HepG2 (cell line): ENCODE results near the gene MVK. TPM values are rescaled to one million over a fixed set of nuclear protein-coding genes. Genes with fewer than 3 reads are reported as not detected.
A peak's percentile ranks its signal among the peaks of the same experiment; 100 is the strongest.

Experiments
- DNMT1 ChIP-seq: sonication (generic); formaldehyde crosslinking; IDR thresholded peaks from 2 replicates; pipeline ENCODE4 v1.5.1; 2020; ENCODE audit warnings: mild to moderate bottlenecking, missing genetic modification reagents
- ELF3 ChIP-seq: IDR thresholded peaks from 2 replicates; pipeline ENCODE4 v1.6.1; 2016; ENCODE audit warnings: missing genetic modification reagents, missing compliant biosample characterization
- FLYWCH1 ChIP-seq: sonication (generic); formaldehyde crosslinking; IDR thresholded peaks from 2 replicates; pipeline ENCODE4 v1.8.1; 2023; ENCODE audit warnings: mild to moderate bottlenecking, missing genetic modification reagents
- FOXO4 ChIP-seq: sonication (generic); formaldehyde crosslinking; conservative IDR thresholded peaks from 2 replicates; pipeline ENCODE4 v1.8.1; 2023; ENCODE audit warnings: missing genetic modification reagents
- GLI4 ChIP-seq: sonication (generic); formaldehyde crosslinking; IDR thresholded peaks from 2 replicates; pipeline ENCODE4 v1.5.1; 2020; ENCODE audit warnings: missing genetic modification reagents, mild to moderate bottlenecking, moderate library complexity, borderline replicate concordance
- HCFC1 ChIP-seq: fragments of 150-350 bp; IDR thresholded peaks from 2 replicates; pipeline ENCODE4 v1.6.1; 2014; ENCODE audit warnings: low read depth, low read length
- KLF15 ChIP-seq: sonication (generic); formaldehyde crosslinking; IDR thresholded peaks from 2 replicates; pipeline ENCODE4 v1.8.1; 2023; ENCODE audit warnings: borderline replicate concordance, mild to moderate bottlenecking, inconsistent platforms, missing genetic modification reagents, mixed read lengths
- KLF16 ChIP-seq, 2 experiments: sonication (generic) in 1 of 2; formaldehyde crosslinking in 1 of 2; IDR thresholded peaks; 2 replicates each; pipeline versions ENCODE4 v1.6.1 to v1.8.0; 2016 to 2023; ENCODE audit warnings: missing genetic modification reagents in 2 of 2, missing compliant biosample characterization in 1 of 2
- NFRKB ChIP-seq: fragments of 450-650 bp; IDR thresholded peaks from 2 replicates; pipeline ENCODE4 v1.6.1; 2017
- NONO ChIP-seq, 2 experiments: fragments of 450-650 bp in 1 of 2; sonication (generic) in 1 of 2; formaldehyde crosslinking in 1 of 2; IDR thresholded peaks in 1 of 2; conservative IDR thresholded peaks in 1 of 2; 2 replicates each; pipeline versions ENCODE4 v1.6.1 to v1.8.0; 2017 to 2022; ENCODE audit warnings: mild to moderate bottlenecking in 1 of 2, missing genetic modification reagents in 1 of 2, moderate library complexity in 1 of 2
- NRL ChIP-seq: sonication (generic); formaldehyde crosslinking; IDR thresholded peaks from 2 replicates; pipeline ENCODE4 v1.5.0; 2020; ENCODE audit warnings: missing genetic modification reagents, mild to moderate bottlenecking, moderate library complexity, borderline replicate concordance
- PLSCR1 ChIP-seq: sonication (generic); formaldehyde crosslinking; IDR thresholded peaks from 2 replicates; pipeline ENCODE4 v1.5.0; 2020; ENCODE audit warnings: missing genetic modification reagents, mild to moderate bottlenecking, borderline replicate concordance
- TBL1XR1 ChIP-seq: fragments of 150-350 bp; IDR thresholded peaks from 2 replicates; pipeline ENCODE4 v1.6.1; 2014; ENCODE audit warnings: borderline replicate concordance, low read length; ENCODE audit not compliant: partially characterized antibody
- ZBTB26 ChIP-seq: IDR thresholded peaks from 2 replicates; pipeline ENCODE4 v1.6.1; 2016; ENCODE audit warnings: missing compliant biosample characterization, missing genetic modification reagents, borderline replicate concordance
- ZBTB46 ChIP-seq: sonication (generic); formaldehyde crosslinking; IDR thresholded peaks from 2 replicates; pipeline ENCODE4 v1.4.0; 2020; ENCODE audit warnings: mild to moderate bottlenecking, missing genetic modification reagents, borderline replicate concordance
- ZMAT3 ChIP-seq: sonication (generic); formaldehyde crosslinking; conservative IDR thresholded peaks from 2 replicates; pipeline ENCODE4 v1.7.0; 2021; ENCODE audit warnings: missing genetic modification reagents
- ZMYM2 ChIP-seq: sonication (generic); formaldehyde crosslinking; IDR thresholded peaks from 2 replicates; pipeline ENCODE4 v1.8.0; 2022; ENCODE audit warnings: mild to moderate bottlenecking, missing genetic modification reagents
- ZNF20 ChIP-seq: sonication (generic); formaldehyde crosslinking; IDR thresholded peaks from 2 replicates; pipeline ENCODE4 v1.4.0; 2020; ENCODE audit warnings: mild to moderate bottlenecking, moderate library complexity, missing genetic modification reagents
- ZNF367 ChIP-seq: sonication (generic); formaldehyde crosslinking; IDR thresholded peaks from 2 replicates; pipeline ENCODE4 v1.4.0; 2020; ENCODE audit warnings: missing genetic modification reagents, borderline replicate concordance
- ZNF432 ChIP-seq: sonication (generic); formaldehyde crosslinking; IDR thresholded peaks from 2 replicates; pipeline ENCODE4 v1.5.0; 2020; ENCODE audit warnings: missing genetic modification reagents, mild to moderate bottlenecking, borderline replicate concordance
- ZUFSP ChIP-seq: sonication (generic); formaldehyde crosslinking; IDR thresholded peaks from 2 replicates; pipeline ENCODE4 v1.9.0; 2021; ENCODE audit warnings: missing genetic modification reagents, mild to moderate bottlenecking, borderline replicate concordance
- polyA plus RNA-seq, 8 experiments: library from polyadenylated mRNA; depleted of rRNA in 3 of 8; stranded (reverse) in 7 of 8; unstranded in 1 of 8; fragments of >200 nt; fragmentation: Illumina TruSeq in 4 of 8; extraction: Trizol in 4 of 8; gene quantifications; 2 replicates each; pipeline versions ENCODE4 v1.2.1 to v1.2.3, GENCODE V29; 2011 to 2016; ENCODE audit warnings: low read depth in 4 of 8, missing spikeins in 1 of 8, mixed read lengths in 1 of 8; ENCODE audit not compliant: insufficient read depth in 1 of 8
- total RNA-seq, 5 experiments: library from RNA; depleted of rRNA; stranded (reverse); fragments of >200 nt; fragmentation: Illumina TruSeq; extraction: Trizol; gene quantifications; 2 replicates each; pipeline ENCODE4 v1.2.3, GENCODE V29; 2016; ENCODE audit warnings: low read depth in 1 of 5

Gene MVK
- total and polyA plus RNA-seq, 2 of the 13 experiments (the other 11 are each of a cell fraction or from before 2014, with no cell fraction given), result 11.6 to 66.9 TPM

- TF ChIP-seq ZUFSP (CRISPR knock-in tag), result no peak
- TF ChIP-seq NFRKB, result no peak
- peak; percentile 77; the same call in 1 of the 2 replicates for TF ChIP-seq DNMT1 (CRISPR knock-in tag)
- peak; percentile 74; the same call in 1 of the 2 replicates for TF ChIP-seq GLI4 (CRISPR knock-in tag)
- no peak for TF ChIP-seq ZMAT3 (CRISPR knock-in tag)
- TF ChIP-seq ZBTB46 (CRISPR knock-in tag), result no peak
- peak; percentile 52; the same call in 1 of the 2 replicates for TF ChIP-seq ZBTB26 (CRISPR knock-in tag)
- no peak for TF ChIP-seq ZNF432 (CRISPR knock-in tag)
- peak; percentile 92; the same call in 1 of the 2 replicates for TF ChIP-seq NRL (CRISPR knock-in tag)
- TF ChIP-seq ZMYM2 (CRISPR knock-in tag), result peak; percentile 99
- TF ChIP-seq ELF3, result 0 out of 2 replicates have a peak, but pooled peaks have one; percentile 36
- peak in 1 of 2 experiments; percentile 94; a peak in 2 of 4 replicates for TF ChIP-seq KLF16 (CRISPR knock-in tag; IDR thresholded peaks at IDR 0.05)
- no peak for TF ChIP-seq NONO (IDR thresholded peaks at IDR 0.05)
- TF ChIP-seq NONO (CRISPR knock-in tag; conservative IDR thresholded peaks at IDR 0.05), result peak; percentile 90
- TF ChIP-seq FOXO4, result no peak
- no peak for TF ChIP-seq PLSCR1 (CRISPR knock-in tag)
- TF ChIP-seq KLF15 (CRISPR knock-in tag), result no peak
- 0 out of 2 replicates have a peak, but pooled peaks have one; percentile 5 for TF ChIP-seq ZNF20 (CRISPR knock-in tag)
- no peak for TF ChIP-seq TBL1XR1
- TF ChIP-seq ZNF367, result no peak
- no peak; the same call in 1 of the 2 replicates for TF ChIP-seq HCFC1
- TF ChIP-seq FLYWCH1 (CRISPR knock-in tag), result no peak
Measured at GRCh38 chr12:109573029-109573913, at the start of gene MVK, which contains the start of gene MMAB (continued).
